Measurements from ENCODE around the gene TMEM151B.

DNA sequence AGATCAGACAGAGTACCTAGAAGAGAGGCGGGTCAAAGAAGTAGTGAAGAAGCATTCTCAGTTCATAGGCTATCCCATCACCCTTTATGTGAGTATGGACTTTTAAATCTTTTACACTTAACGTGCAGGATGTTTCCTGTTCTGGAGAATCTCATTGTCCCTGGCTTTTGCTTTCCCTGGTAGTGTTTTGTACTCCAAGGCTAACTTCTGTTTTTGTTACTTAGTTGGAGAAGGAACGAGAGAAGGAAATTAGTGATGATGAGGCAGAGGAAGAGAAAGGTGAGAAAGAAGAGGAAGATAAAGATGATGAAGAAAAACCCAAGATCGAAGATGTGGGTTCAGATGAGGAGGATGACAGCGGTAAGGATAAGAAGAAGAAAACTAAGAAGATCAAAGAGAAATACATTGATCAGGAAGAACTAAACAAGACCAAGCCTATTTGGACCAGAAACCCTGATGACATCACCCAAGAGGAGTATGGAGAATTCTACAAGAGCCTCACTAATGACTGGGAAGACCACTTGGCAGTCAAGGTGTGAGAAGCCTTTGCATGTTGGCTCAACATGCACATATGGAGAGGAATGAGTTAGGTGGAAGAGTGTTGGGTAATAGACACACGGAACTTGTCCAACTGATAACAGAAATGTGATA lies 20.1 kb upstream of the TMEM151B start:
- no peak for TF ChIP-seq POLR2A (IDR thresholded peaks at IDR 0.05)
- TF ChIP-seq, protein P1, sequence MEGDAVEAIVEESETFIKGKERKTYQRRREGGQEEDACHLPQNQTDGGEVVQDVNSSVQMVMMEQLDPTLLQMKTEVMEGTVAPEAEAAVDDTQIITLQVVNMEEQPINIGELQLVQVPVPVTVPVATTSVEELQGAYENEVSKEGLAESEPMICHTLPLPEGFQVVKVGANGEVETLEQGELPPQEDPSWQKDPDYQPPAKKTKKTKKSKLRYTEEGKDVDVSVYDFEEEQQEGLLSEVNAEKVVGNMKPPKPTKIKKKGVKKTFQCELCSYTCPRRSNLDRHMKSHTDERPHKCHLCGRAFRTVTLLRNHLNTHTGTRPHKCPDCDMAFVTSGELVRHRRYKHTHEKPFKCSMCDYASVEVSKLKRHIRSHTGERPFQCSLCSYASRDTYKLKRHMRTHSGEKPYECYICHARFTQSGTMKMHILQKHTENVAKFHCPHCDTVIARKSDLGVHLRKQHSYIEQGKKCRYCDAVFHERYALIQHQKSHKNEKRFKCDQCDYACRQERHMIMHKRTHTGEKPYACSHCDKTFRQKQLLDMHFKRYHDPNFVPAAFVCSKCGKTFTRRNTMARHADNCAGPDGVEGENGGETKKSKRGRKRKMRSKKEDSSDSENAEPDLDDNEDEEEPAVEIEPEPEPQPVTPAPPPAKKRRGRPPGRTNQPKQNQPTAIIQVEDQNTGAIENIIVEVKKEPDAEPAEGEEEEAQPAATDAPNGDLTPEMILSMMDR (IDR thresholded peaks at IDR 0.05), result no peak
